Measurements from ENCODE around the gene DUSP16. TPM values are rescaled to one million over a fixed set of nuclear protein-coding genes. Genes with fewer than 3 reads are reported as not detected.

DUSP16 gene
- total RNA-seq, 1 experiment from 2014 or later, result 51.9 TPM

GRCh38 chr12:12520273-12520672, 42.4 kb downstream of the DUSP16 start (continued):
- TF ChIP-seq, protein P1, sequence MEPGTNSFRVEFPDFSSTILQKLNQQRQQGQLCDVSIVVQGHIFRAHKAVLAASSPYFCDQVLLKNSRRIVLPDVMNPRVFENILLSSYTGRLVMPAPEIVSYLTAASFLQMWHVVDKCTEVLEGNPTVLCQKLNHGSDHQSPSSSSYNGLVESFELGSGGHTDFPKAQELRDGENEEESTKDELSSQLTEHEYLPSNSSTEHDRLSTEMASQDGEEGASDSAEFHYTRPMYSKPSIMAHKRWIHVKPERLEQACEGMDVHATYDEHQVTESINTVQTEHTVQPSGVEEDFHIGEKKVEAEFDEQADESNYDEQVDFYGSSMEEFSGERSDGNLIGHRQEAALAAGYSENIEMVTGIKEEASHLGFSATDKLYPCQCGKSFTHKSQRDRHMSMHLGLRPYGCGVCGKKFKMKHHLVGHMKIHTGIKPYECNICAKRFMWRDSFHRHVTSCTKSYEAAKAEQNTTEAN (CRISPR knock-in tag; IDR thresholded peaks at IDR 0.05), result no peak
- TF ChIP-seq PRRX2 (CRISPR knock-in tag; IDR thresholded peaks at IDR 0.05), result no peak
- TF ChIP-seq NFE2L1 (CRISPR knock-in tag; IDR thresholded peaks at IDR 0.05), result no peak
- no peak for TF ChIP-seq OVOL2 (CRISPR knock-in tag; IDR thresholded peaks at IDR 0.05; ENCODE audit: borderline replicate concordance)
- no peak for TF ChIP-seq NR2C2 (CRISPR knock-in tag; IDR thresholded peaks at IDR 0.05)
- TF ChIP-seq E2F1 (CRISPR knock-in tag; IDR thresholded peaks at IDR 0.05), result no peak

- Mint-ChIP-seq H3K27me3 (ENCODE audit: low read depth) (no peaks in the 10 kb centered on the region), H3K4me1 (peaks cover 48% of the 10 kb centered on the region), H3K36me3 (peaks cover 36% of the 10 kb centered on the region), H3K4me3 (no peak overlapping the region), H3K27ac (peak overlapping the region; percentile 90), H3K9me3 (no peaks in the 10 kb centered on the region)
- TF ChIP-seq, protein P2, sequence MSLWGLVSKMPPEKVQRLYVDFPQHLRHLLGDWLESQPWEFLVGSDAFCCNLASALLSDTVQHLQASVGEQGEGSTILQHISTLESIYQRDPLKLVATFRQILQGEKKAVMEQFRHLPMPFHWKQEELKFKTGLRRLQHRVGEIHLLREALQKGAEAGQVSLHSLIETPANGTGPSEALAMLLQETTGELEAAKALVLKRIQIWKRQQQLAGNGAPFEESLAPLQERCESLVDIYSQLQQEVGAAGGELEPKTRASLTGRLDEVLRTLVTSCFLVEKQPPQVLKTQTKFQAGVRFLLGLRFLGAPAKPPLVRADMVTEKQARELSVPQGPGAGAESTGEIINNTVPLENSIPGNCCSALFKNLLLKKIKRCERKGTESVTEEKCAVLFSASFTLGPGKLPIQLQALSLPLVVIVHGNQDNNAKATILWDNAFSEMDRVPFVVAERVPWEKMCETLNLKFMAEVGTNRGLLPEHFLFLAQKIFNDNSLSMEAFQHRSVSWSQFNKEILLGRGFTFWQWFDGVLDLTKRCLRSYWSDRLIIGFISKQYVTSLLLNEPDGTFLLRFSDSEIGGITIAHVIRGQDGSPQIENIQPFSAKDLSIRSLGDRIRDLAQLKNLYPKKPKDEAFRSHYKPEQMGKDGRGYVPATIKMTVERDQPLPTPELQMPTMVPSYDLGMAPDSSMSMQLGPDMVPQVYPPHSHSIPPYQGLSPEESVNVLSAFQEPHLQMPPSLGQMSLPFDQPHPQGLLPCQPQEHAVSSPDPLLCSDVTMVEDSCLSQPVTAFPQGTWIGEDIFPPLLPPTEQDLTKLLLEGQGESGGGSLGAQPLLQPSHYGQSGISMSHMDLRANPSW (CRISPR knock-in tag; conservative IDR thresholded peaks at IDR 0.05; ENCODE audit: low read depth), result no peak
- TF ChIP-seq JUN (CRISPR knock-in tag; IDR thresholded peaks at IDR 0.05), result no peak
- TF ChIP-seq, protein P3, sequence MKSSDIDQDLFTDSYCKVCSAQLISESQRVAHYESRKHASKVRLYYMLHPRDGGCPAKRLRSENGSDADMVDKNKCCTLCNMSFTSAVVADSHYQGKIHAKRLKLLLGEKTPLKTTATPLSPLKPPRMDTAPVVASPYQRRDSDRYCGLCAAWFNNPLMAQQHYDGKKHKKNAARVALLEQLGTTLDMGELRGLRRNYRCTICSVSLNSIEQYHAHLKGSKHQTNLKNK (CRISPR knock-in tag; IDR thresholded peaks at IDR 0.05), result no peak
- TF ChIP-seq, protein P4, sequence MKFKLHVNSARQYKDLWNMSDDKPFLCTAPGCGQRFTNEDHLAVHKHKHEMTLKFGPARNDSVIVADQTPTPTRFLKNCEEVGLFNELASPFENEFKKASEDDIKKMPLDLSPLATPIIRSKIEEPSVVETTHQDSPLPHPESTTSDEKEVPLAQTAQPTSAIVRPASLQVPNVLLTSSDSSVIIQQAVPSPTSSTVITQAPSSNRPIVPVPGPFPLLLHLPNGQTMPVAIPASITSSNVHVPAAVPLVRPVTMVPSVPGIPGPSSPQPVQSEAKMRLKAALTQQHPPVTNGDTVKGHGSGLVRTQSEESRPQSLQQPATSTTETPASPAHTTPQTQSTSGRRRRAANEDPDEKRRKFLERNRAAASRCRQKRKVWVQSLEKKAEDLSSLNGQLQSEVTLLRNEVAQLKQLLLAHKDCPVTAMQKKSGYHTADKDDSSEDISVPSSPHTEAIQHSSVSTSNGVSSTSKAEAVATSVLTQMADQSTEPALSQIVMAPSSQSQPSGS (CRISPR knock-in tag; IDR thresholded peaks at IDR 0.05; ENCODE audit: borderline replicate concordance, low read depth), result no peak
- TF ChIP-seq, protein P5, sequence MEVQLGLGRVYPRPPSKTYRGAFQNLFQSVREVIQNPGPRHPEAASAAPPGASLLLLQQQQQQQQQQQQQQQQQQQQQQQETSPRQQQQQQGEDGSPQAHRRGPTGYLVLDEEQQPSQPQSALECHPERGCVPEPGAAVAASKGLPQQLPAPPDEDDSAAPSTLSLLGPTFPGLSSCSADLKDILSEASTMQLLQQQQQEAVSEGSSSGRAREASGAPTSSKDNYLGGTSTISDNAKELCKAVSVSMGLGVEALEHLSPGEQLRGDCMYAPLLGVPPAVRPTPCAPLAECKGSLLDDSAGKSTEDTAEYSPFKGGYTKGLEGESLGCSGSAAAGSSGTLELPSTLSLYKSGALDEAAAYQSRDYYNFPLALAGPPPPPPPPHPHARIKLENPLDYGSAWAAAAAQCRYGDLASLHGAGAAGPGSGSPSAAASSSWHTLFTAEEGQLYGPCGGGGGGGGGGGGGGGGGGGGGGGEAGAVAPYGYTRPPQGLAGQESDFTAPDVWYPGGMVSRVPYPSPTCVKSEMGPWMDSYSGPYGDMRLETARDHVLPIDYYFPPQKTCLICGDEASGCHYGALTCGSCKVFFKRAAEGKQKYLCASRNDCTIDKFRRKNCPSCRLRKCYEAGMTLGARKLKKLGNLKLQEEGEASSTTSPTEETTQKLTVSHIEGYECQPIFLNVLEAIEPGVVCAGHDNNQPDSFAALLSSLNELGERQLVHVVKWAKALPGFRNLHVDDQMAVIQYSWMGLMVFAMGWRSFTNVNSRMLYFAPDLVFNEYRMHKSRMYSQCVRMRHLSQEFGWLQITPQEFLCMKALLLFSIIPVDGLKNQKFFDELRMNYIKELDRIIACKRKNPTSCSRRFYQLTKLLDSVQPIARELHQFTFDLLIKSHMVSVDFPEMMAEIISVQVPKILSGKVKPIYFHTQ (CRISPR knock-in tag; IDR thresholded peaks at IDR 0.05), result no peak
- no peak for TF ChIP-seq FOXK1 (CRISPR knock-in tag; IDR thresholded peaks at IDR 0.05)
- TF ChIP-seq, protein P6, sequence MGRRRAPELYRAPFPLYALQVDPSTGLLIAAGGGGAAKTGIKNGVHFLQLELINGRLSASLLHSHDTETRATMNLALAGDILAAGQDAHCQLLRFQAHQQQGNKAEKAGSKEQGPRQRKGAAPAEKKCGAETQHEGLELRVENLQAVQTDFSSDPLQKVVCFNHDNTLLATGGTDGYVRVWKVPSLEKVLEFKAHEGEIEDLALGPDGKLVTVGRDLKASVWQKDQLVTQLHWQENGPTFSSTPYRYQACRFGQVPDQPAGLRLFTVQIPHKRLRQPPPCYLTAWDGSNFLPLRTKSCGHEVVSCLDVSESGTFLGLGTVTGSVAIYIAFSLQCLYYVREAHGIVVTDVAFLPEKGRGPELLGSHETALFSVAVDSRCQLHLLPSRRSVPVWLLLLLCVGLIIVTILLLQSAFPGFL (CRISPR knock-in tag; IDR thresholded peaks at IDR 0.05; ENCODE audit: borderline replicate concordance), result no peak
- ChIA-PET POLR2A (no interaction called here), CTCF (interaction anchor here (1.7 kb wide), 1 partner anchor 16 kb away, joined by 9 read pairs; no protein-coding TSS in a partner anchor)
- DNase-seq (ENCODE audit: low spot score) (no peak), ATAC-seq (no peak)
Measured at GRCh38 chr12:12519354-12519998, 43.2 kb downstream of the DUSP16 start.

Measured in WTC11 (cell line).